GM18868 (cell line): ENCODE results near the gene CDKN2A.

Source experiments
- ATAC-seq: cut with Tn5 transposase; IDR thresholded peaks from one replicate; pipeline ENCODE4 v1.9.1; 2021; ENCODE audit warnings: mild to moderate bottlenecking, moderate library complexity; ENCODE audit not compliant: unreplicated experiment

CDKN2A gene

DNA sequence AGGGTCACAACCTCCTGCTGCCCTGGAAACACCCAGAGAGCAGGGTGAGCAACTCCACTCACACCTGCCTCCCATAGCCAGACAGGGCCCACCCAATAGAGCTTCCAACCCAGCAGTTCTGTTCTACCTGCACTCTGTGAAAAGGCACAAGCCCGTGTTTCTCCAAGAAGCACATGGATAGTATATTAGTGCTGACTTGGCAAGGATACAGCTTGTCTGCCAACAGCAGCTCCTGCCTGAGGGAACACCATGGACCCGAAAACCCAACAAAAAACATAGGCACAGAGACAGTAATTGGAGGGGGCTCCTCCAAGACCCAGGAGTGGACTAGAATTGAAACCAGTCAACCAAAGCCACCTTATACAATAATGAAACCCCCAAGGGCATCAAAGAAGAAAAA lies 48.6 kb downstream of the CDKN2A start:
- no peak for ATAC-seq

DNA sequence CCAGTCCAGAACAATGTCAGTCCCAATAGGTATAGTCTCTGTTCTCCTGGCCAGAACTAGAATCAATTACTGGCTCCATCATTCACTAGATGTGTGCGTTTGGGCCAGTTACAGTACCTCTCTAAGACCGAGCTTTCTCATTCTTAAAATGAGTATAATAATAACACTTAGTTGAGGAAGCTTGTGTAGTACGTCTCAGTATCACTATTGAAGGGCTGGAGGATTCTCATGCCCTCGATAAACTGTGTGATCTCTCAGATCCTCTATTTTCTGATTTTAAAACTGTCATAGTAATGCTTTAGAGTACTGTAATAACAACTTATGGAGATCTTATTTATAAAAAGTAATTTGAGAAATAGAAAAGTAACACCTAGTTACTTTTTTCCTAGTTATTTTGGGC lies 50.7 kb downstream of the CDKN2A start:
- ATAC-seq = peak; percentile 89

DNA sequence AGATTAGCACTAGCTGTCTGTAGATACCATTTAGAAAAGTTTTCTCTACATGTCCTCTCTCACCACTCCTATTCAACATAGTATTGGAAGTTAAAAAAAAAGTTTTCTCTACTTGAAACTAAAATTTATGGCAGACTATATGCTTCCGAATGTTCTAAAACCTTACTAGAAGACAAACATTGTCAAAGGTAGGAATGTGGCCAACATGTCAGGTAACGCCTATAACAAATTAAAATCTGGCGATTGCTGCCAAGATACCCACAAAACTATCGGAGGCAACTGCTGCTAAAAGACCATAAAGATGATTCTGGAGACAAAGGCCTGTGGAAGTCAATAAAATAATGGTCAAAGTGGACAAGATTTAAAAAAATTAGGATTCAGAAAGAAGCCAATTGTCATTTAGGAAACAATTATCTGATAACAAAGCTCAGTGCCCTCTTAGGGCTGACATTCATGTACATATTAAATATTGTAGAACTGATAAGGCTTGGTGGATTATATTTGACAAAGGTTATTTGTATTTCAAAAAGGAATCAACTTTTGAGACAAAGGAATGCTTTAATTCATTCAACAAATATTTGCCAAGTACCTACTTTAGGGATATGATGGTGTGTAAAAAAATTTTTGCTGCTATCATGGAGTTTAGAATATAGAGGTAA lies 52.7 kb downstream of the CDKN2A start:
- ATAC-seq = no peak

DNA sequence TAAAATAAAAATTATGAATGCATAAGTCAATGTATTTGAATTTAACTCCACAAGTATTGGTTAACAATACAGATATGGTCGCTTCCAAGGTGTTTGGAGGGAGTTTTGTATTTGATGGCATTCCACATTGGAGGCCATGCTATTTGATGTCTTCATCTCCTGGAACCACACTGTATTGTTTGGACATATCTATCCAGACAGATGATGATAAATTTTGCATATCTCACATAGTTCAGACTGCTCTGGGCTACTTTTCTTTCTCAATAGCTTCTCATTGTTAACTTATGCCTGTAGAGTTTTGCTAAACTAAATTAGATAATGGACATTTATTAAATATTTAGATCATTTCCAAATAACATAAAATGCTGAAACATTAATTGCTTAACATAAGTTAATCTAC lies 58.0 kb downstream of the CDKN2A start:
- no peak for ATAC-seq

DNA sequence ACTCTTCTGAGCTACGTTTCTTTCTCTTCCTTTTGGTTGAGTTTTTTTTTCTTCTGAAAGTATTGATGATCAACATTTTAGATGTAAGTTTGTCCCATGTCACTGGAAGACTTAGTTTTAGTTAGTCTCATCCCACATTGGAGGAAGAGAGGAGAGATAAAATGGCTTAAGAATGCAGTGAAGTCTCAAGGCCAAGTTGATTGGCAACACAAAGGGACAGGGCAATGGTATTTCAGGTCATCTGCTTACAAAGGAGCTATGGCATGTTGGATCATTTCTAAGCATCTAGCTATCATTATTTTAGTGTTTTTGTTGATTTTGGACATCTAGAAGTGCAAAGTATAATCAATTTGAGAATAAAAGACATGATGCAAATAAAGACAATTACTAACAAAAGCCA lies 58.6 kb downstream of the CDKN2A start:
- ATAC-seq = no peak

DNA sequence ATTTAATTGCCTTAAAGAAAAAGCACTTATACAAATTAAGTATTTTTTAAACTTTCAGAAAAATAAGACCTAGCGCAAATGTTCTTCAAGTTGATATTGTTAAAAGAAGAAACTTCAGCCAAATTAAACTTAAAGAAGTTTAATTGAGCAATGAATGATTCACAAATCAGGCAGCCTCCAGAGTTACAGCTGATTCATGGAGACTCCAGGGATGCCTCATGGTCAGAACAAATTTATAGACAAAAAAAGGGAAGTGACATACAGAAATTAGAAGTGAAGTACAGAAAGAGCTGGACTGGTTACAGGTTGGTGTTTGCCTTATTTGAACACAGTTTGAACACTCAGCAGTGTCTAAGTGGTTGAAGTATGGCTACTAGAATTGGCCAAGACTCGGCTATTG lies 60.3 kb downstream of the CDKN2A start:
- ATAC-seq = no peak

DNA sequence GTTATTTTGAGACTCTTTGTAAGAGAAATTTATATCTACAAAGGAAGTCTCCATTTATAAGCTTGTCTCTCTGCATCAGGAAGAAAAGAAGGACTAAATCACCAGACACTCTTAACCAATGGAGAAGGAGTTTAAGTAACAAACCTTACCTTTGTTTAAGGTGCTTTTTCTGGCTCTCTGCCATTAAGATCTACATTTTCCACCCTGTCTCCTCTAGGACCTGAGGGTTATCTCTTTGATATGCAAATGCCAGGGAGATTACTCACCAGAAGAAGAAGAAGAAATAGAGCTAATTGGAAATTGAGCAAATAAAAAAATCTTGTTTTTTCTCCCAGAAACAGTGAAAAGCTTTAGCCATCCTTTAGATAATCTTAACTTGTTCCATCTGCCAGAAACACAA lies 60.9 kb downstream of the CDKN2A start:
- no peak for ATAC-seq

DNA sequence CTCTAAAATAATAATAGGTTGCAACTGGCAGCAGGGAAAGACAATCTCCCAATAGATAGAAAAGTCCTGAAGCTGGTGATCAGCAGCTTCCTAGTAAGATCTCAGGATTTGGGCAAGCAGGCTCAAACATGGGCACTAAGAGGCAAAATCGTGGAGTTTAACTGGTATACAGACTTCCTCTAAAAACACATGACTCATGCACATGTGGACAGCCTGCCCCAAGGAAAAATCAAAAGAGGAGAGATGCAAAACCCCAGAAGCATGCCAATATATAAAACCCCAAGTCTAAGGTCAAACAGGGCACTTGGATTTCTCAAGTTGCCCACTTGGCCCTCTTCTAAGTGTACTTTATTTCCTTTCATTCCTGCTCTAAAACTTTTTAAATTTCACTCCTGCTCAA lies 62.8 kb downstream of the CDKN2A start:
- ATAC-seq = no peak

DNA sequence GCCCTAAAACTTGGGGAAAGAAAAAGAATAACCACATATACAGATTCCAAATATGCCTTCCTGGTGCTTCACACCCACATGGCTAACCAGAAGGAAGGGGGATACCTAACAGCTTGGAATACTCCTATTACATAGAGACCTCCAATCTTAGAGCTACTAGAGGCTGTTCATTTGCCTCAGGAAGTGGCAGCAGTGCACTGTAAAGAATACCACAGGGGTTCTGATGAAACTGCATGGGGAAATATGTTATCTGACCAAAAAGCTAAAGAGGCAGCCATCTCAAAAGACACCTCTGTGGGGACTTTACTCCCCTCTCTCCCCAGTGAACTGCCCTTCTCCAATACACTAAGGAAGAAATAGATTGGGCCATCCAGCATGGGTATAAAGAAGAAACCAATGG lies 66.4 kb downstream of the CDKN2A start:
- ATAC-seq = no peak

DNA sequence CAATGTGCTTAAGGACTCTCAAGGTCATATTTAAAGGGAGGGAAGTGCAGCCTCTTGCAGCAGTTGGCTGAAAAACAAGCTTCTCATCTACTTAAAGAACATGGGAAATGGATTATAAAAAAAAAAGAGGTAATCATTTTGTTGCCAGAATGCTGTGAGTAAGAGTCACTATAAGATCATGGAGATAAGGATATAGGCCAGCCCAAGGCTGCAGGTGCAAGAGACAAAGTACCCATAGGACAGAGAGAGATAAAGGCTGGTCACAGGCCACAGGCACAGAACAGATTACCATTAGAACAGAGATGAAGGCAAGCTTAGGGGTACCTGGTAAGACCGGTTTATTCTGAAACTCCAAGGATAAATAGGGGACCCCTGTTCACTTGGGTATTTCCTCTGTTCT lies 70.5 kb downstream of the CDKN2A start:
- ATAC-seq = no peak

DNA sequence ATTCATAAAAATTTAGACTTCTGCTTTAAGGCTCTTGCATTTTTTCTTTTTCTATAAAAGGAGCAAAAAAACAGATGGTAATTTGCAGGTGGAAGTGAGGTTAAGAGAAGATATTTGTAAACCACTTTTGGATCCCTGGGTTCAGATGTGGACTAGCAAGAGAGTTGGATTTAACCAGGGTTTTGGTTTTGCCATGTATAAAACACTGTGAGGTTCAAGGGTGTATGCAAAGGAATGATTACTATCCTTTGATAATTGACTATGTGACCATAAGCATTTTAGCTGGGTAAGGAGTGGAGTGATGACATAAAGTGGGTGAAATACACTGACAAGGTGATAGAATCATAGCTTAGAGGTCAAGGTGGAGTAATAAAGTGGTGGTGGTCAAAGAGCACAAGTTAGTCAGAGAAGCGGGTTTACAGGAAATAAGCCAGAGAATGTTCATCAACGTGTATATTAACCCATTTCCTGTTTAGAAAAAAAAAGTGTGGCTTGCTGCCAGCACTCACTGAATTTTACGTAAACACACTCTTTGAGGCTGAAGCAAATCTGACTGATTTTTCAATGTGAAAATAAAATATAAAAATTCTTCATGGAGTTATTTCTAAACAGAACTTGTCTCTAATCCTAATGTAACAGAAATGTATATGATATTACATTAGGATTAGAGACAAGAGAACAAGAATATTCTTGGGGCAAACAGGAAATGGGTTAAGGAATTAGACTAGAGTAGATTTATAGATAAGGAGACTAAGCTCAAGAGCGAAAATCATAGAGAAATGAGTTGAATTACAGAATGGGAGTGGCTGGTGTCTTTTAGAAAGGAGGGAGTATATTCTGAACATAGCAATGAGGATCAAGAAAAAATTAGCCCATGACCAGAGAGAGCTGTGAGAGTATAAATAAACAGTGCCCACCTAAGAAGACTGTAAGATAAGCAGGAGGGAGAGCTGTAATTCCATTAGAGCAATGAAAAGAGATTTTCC lies 74.5 kb downstream of the CDKN2A start:
- ATAC-seq = peak; percentile 82
